ENCODE data around the gene SMYD4. TPM values are rescaled to one million over a fixed set of nuclear protein-coding genes. Genes with fewer than 3 reads are reported as not detected.
"Not testable (repeated sequence)": the region's sequence is repeated elsewhere in the genome, so short reads cannot be mapped to it uniquely, and the experiment has no call there.

The SMYD4 gene
- total RNA-seq, 3 donors from 2014 or later (not counting 1 experiment from before 2014, with no cell fraction given), result 20.3 to 37.8 (median 24.3) TPM

GRCh38 chr17:1803280-1803679 is 26.4 kb downstream of the SMYD4 start:
- 96% methylated on average over 6 of the region's 6 CpGs for WGBS (ENCODE audit: insufficient coverage)
- H3K27me3 Mint-ChIP-seq (ENCODE audit: low read depth in 2 of 2), result no peaks in the 10 kb centered on the region
- H3K36me3 ChIP-seq (ENCODE audit: control insufficient read depth, insufficient read depth, low read length), result peaks cover 32% of the 10 kb centered on the region
- ATAC-seq (no peak), DNase-seq (no peak)
- no peak overlapping the region for H3K27ac Mint-ChIP-seq
- no peaks in the 10 kb centered on the region for H3K27me3 ChIP-seq (ENCODE audit: control insufficient read depth, insufficient read depth, low read length)
- H3K4me3 ChIP-seq (ENCODE audit: low read length), result no peak overlapping the region
- no peaks in the 10 kb centered on the region for H3K9me3 Mint-ChIP-seq
- no peaks in the 10 kb centered on the region for H3K4me1 ChIP-seq (ENCODE audit: control insufficient read depth, insufficient read depth, low read length)
- H3K27ac ChIP-seq (ENCODE audit: low read length), result no peak overlapping the region
- intact Hi-C loops (cut with micrococcal nuclease), result no loop called here
- TF ChIP-seq CTCF (IDR thresholded peaks at IDR 0.05), result no peak
- no peaks in the 10 kb centered on the region for H3K4me1 Mint-ChIP-seq
- no peak overlapping the region for H3K4me3 Mint-ChIP-seq
- no peaks in the 10 kb centered on the region for H3K9me3 ChIP-seq (ENCODE audit: control insufficient read depth, insufficient read depth, low read length)
- H3K36me3 Mint-ChIP-seq, result no peaks in the 10 kb centered on the region

GRCh38 chr17:1802429-1802828 is 27.3 kb downstream of the SMYD4 start:
- Mint-ChIP-seq H3K27me3 (ENCODE audit: low read depth in 2 of 2) (no peaks in the 10 kb centered on the region), H3K4me1 (peaks cover 2% of the 10 kb centered on the region in 2 donors), H3K36me3 (no peaks in the 10 kb centered on the region), H3K27ac (no peak overlapping the region), H3K9me3 (no peaks in the 10 kb centered on the region), H3K4me3 (no peak overlapping the region)
- peaks cover 32% of the 10 kb centered on the region for H3K36me3 ChIP-seq (ENCODE audit: control insufficient read depth, insufficient read depth, low read length)
- no peak for DNase-seq
- H3K9me3 ChIP-seq (ENCODE audit: control insufficient read depth, insufficient read depth, low read length), result no peaks in the 10 kb centered on the region
- no peak for ATAC-seq
- no peaks in the 10 kb centered on the region for H3K27me3 ChIP-seq (ENCODE audit: control insufficient read depth, insufficient read depth, low read length)
- no peak overlapping the region for H3K27ac ChIP-seq (ENCODE audit: low read length)
- TF ChIP-seq CTCF (IDR thresholded peaks at IDR 0.05), result no peak
- 100% methylated on average over 1 of the region's 1 CpG for WGBS (ENCODE audit: insufficient coverage)
- intact Hi-C loops (cut with micrococcal nuclease), result no loop called here
- H3K4me3 ChIP-seq (ENCODE audit: low read length), result no peak overlapping the region
- H3K4me1 ChIP-seq (ENCODE audit: control insufficient read depth, insufficient read depth, low read length), result no peaks in the 10 kb centered on the region

GRCh38 chr17:1800712-1801111 is 29.0 kb downstream of the SMYD4 start:
- no peak for DNase-seq
- no peaks in the 10 kb centered on the region for H3K27me3 Mint-ChIP-seq (ENCODE audit: low read depth in 2 of 2)
- peaks cover 33% of the 10 kb centered on the region for H3K36me3 ChIP-seq (ENCODE audit: control insufficient read depth, insufficient read depth, low read length)
- H3K27ac ChIP-seq (ENCODE audit: low read length), result no peak overlapping the region
- H3K4me1 Mint-ChIP-seq, result peaks cover 6 to 9% of the 10 kb centered on the region in 2 donors
- H3K36me3 Mint-ChIP-seq, result no peaks in the 10 kb centered on the region
- no peaks in the 10 kb centered on the region for H3K4me1 ChIP-seq (ENCODE audit: control insufficient read depth, insufficient read depth, low read length)
- intact Hi-C loops (cut with micrococcal nuclease), result no loop called here
- H3K27ac Mint-ChIP-seq, result no peak overlapping the region
- H3K9me3 Mint-ChIP-seq, result no peaks in the 10 kb centered on the region
- no peak overlapping the region for H3K4me3 ChIP-seq (ENCODE audit: low read length)
- H3K27me3 ChIP-seq (ENCODE audit: control insufficient read depth, insufficient read depth, low read length), result no peaks in the 10 kb centered on the region
- WGBS (ENCODE audit: insufficient coverage), result 94% methylated on average over 4 of the region's 4 CpGs
- no peak for TF ChIP-seq CTCF (IDR thresholded peaks at IDR 0.05)
- no peaks in the 10 kb centered on the region for H3K9me3 ChIP-seq (ENCODE audit: control insufficient read depth, insufficient read depth, low read length)
- no peak for ATAC-seq
- no peak overlapping the region for H3K4me3 Mint-ChIP-seq

GRCh38 chr17:1800240-1800639 is 29.5 kb downstream of the SMYD4 start:
- intact Hi-C loops (cut with micrococcal nuclease), result no loop called here
- H3K36me3 ChIP-seq (ENCODE audit: control insufficient read depth, insufficient read depth, low read length), result peaks cover 33% of the 10 kb centered on the region
- Mint-ChIP-seq H3K27ac (no peak overlapping the region), H3K4me3 (no peak overlapping the region), H3K9me3 (no peaks in the 10 kb centered on the region), H3K36me3 (no peaks in the 10 kb centered on the region), H3K4me1 (peaks cover 7 to 11% of the 10 kb centered on the region in 2 donors), H3K27me3 (ENCODE audit: low read depth in 2 of 2) (no peaks in the 10 kb centered on the region)
- no peak for TF ChIP-seq CTCF (IDR thresholded peaks at IDR 0.05)
- no peak for DNase-seq
- WGBS (ENCODE audit: insufficient coverage), result 95% methylated on average over 7 of the region's 7 CpGs
- H3K4me1 ChIP-seq (ENCODE audit: control insufficient read depth, insufficient read depth, low read length), result no peaks in the 10 kb centered on the region
- no peaks in the 10 kb centered on the region for H3K9me3 ChIP-seq (ENCODE audit: control insufficient read depth, insufficient read depth, low read length)
- H3K27ac ChIP-seq (ENCODE audit: low read length), result no peak overlapping the region
- no peak overlapping the region for H3K4me3 ChIP-seq (ENCODE audit: low read length)
- no peak for ATAC-seq
- H3K27me3 ChIP-seq (ENCODE audit: control insufficient read depth, insufficient read depth, low read length), result no peaks in the 10 kb centered on the region

GRCh38 chr17:1797846-1798245 is 31.9 kb downstream of the SMYD4 start:
- DNase-seq; ATAC-seq; H3K27ac Mint-ChIP-seq; H3K27ac ChIP-seq (ENCODE audit: low read length); H3K4me3 ChIP-seq (ENCODE audit: low read length); H3K36me3 Mint-ChIP-seq; H3K9me3 Mint-ChIP-seq; H3K4me3 Mint-ChIP-seq; intact Hi-C loops (cut with micrococcal nuclease); H3K4me1 ChIP-seq (ENCODE audit: control insufficient read depth, insufficient read depth, low read length); H3K27me3 ChIP-seq (ENCODE audit: control insufficient read depth, insufficient read depth, low read length); H3K9me3 ChIP-seq (ENCODE audit: control insufficient read depth, insufficient read depth, low read length); H3K27me3 Mint-ChIP-seq (ENCODE audit: low read depth in 2 of 2): not testable (repeated sequence)
- WGBS (ENCODE audit: insufficient coverage), result over 99% methylated on average over 8 of the region's 8 CpGs
- H3K36me3 ChIP-seq (ENCODE audit: control insufficient read depth, insufficient read depth, low read length), result peaks cover 22% of the 10 kb centered on the region
- peaks cover 15 to 16% of the 10 kb centered on the region in 2 donors for H3K4me1 Mint-ChIP-seq
